Retina (tissue), 1 donor: ENCODE data around the gene C11orf21.

Experiments used
- DNase-seq: peaks from one replicate; pipeline ENCODE4 v3.0.0-alpha.2; 2016

C11orf21 gene

DNA sequence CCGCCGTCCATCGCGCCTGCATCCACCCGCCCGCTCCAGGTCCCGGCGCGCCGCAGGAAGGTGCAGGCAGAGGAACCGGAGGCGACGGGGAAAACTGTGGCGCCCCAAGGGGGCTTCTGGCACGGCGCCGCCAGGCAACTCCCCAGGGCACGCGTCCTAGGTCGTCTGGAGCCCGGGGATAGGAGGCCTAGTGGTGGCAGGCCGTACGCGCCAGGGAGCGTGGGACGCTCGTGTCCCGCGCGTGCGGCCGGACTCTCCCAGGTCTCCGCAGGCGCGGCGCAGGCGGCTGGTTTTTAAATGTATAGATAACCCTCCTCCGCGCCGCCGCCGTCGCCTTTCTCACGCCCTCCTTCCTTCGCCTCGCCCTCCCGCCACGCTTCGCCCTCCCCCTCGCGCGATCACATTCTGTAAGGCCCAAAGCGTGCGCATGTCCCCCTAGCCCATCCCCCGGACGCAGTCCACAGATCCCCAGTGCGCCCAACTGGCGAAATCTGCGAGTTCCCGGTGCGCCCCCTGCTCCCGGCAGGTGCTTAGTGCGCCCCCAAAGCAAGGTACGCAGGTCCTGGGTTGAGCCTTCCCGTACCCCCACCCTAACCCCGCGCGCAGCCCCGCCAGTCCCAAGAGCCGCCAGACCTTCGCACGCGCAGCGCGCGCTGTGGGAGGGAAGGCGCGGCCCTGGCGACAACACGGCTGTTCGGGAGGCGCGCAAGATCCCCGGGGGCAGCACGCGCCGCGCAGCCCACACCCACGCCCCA, 31.2 kb downstream of the C11orf21 start, which contains the start of gene ASCL2:
Gene ASCL2, minus strand, starts transcription at position 267 of the 755 bp plus-strand sequence. Its CDS starts 256 bp downstream, at position 11.
- DNase-seq = peak; percentile 61

DNA sequence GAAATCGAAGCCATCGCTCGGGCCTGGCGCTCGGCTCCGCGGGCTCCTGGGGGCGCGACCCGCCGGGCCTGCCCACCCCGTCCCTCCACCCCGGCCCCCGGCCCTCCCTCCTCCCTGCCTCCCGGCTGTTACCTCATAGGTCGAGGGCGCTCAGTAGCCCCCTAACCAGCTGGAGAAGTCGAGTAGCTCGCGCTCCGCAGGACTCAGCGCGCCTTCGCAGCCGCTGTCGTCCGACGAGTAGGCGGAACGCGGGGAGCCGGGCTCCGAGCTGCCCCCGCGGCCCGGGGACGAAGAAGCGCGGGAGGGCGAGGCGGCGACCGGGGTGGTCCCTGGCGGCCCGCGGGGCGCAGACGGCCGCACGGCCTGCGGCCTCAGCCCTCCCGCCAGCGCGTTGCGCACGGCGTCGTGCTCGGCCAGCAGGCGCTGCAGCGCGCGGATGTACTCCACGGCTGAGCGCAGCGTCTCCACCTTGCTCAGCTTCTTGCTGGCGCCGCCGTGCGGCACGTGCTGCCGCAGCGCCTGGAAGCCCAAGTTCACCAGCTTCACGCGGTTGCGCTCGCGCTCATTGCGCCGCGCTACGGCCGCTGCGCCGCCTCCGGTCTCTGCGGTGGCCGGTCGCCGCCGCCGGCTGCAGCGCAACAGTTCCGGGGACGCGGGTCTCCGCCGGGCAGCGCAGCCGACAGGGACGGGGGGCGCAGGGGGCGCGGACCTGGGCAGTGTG, 32.0 kb downstream of the C11orf21 start:
- DNase-seq = peak; percentile 62

DNA sequence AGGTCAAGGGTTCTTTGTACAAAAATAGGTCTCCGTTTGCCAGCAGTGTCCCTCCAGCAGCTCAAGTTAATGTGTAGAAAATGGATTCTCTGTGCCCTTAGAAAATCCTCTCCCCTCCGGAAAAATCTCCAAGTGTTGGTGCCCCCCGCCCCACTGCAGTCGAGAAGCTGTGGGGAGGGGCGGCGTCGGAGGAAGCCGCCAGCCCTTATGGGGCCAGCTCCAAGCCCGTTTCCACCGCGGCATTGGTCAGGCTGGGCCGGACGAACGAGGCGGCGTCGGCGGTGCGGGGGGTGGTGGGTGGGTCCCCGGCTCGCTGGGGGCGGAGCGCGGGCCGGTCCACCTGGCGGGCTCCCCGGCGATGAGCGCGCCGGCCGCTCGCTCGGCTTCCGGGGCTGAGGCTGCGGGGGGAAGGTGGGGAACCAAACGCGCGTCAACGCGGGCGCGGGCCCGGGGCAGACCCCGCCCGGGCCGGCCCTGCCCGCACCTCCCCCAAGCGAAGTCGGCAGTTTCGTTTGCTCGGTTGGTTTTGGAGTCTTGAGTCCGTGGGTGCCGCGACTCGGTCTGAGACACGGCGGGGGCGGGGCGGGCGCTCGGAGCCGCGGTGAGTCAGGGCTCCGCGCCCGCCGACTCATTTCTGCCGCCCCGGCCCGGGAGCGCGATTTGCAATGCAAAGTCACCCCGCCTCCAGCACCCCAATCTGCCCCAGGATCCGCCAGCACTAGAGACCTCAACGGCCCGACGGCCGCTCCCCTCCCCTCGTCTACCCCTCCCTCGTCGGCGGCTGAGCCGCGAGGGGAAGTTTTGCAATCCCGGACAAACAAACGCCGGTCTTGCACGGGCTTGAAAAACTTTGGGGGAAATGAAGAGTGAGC, 32.8 kb downstream of the C11orf21 start:
- peak; percentile 60 for DNase-seq

GRCh38 chr11:2267851-2268728, 33.6 kb downstream of the C11orf21 start:
- DNase-seq = no peak

GRCh38 chr11:2267306-2267850, 34.3 kb downstream of the C11orf21 start:
- no peak for DNase-seq

DNA sequence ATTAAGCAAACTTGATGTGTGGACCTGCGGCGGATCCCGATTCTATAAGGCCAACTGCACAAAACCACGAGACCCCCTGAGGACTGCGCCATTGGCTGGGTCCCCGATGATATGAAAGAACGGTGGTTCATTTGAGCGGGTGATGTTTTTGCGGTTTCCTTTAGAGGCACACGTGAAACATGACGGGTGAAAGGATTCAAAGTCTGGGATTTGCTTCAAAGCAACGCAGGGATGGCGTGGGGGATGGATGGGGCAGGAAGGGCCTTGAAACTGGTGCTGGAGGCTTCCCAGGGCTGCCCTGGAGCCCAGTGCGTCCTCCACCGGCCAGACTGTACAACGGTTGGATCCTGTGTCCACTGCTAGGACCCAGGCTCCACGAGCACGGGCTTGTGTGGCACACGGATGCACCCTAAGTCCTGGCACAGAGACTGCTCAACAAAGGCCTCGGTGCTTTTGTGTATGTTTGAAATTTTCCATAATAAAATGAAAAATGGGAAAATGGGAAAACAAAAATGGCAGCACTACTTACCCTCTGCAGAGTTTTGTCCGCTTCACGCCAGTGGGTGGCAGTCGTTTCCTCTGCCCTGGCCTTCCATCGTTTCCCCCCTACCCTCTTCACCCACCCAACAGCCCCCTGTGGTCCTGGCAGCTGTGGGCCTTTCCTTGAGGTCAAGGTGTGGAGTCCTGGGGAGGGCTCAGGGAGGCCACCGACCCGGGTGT, 35.0 kb downstream of the C11orf21 start:
- DNase-seq = no peak

DNA sequence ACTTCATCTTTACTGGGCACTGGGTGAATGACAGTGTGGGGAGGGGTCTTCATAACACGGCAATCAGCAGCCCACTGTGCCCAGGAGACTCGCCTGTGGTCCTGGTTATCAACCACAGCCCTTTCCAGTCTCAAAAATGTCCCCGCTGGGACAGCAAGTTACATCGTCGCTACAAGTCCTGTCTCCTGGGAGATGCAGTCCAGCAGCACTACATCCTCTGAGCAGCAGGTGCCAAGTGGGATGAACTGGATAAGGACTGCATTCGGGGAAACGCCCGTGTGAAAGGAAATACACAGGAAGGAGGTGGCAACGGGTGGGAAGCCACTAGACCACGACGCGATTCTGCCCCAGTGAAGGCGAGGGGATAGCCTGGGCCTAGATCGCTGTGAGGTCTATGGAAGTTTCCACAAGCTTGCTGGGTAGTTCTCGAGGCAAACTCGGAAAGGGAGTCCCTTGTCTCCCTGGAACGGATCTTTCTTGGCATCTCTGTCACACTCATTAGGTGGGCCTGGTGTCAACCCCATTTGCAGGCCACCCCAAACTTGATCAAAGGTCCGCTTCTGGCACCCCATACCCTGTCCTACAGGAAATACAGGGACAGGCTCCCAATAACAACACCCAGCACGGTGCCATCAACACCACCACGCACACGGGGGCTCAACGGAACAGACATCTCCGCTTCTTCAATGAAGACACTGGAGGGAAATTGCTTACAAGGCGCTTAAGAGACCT, 35.7 kb downstream of the C11orf21 start:
- DNase-seq = no peak

- DNase-seq = no peak
Observed at GRCh38 chr11:2265396-2265795, 36.3 kb downstream of the C11orf21 start.

GRCh38 chr11:2264366-2265053, 37.2 kb downstream of the C11orf21 start:
- DNase-seq = no peak

GRCh38 chr11:2263724-2264360, 37.9 kb downstream of the C11orf21 start:
- no peak for DNase-seq

- DNase-seq = no peak
Observed at GRCh38 chr11:2263071-2263565, 38.6 kb downstream of the C11orf21 start.

- peak; percentile 34 for DNase-seq
Observed at GRCh38 chr11:2262301-2263070, 39.2 kb downstream of the C11orf21 start.

GRCh38 chr11:2261436-2262230, 40.1 kb downstream of the C11orf21 start:
- DNase-seq = no peak

GRCh38 chr11:2260491-2261364, 41.0 kb downstream of the C11orf21 start:
- DNase-seq = no peak

GRCh38 chr11:2259897-2260451, 41.7 kb downstream of the C11orf21 start:
- DNase-seq = no peak

GRCh38 chr11:2259466-2259830, 42.3 kb downstream of the C11orf21 start:
- DNase-seq = no peak
